GM10266 (cell line): ENCODE data around the gene FYTTD1.

Experiments used
- DNase-seq: peaks from one replicate; pipeline ENCODE4 v3.0.0; 2012; ENCODE audit errors: extremely low spot score
- TF ChIP-seq, protein P1 (sequence below): IDR thresholded peaks from 2 replicates; pipeline ENCODE4 v1.5.1; 2012; ENCODE audit warnings: mild to moderate bottlenecking, low read depth; ENCODE audit not compliant: control insufficient read depth, insufficient read depth; ENCODE audit errors: missing control alignments

FYTTD1 gene

GRCh38 chr3:197833930-197834715 lies 84.4 kb downstream of the FYTTD1 start:
- TF ChIP-seq, protein P1, sequence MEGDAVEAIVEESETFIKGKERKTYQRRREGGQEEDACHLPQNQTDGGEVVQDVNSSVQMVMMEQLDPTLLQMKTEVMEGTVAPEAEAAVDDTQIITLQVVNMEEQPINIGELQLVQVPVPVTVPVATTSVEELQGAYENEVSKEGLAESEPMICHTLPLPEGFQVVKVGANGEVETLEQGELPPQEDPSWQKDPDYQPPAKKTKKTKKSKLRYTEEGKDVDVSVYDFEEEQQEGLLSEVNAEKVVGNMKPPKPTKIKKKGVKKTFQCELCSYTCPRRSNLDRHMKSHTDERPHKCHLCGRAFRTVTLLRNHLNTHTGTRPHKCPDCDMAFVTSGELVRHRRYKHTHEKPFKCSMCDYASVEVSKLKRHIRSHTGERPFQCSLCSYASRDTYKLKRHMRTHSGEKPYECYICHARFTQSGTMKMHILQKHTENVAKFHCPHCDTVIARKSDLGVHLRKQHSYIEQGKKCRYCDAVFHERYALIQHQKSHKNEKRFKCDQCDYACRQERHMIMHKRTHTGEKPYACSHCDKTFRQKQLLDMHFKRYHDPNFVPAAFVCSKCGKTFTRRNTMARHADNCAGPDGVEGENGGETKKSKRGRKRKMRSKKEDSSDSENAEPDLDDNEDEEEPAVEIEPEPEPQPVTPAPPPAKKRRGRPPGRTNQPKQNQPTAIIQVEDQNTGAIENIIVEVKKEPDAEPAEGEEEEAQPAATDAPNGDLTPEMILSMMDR = no peak
- peak; percentile 61 for DNase-seq

GRCh38 chr3:197835509-197835908 lies 85.8 kb downstream of the FYTTD1 start:
- TF ChIP-seq, protein P1 = no peak
- DNase-seq = peak; percentile 67

- TF ChIP-seq, protein P1 = no peak
- DNase-seq = no peak
These were observed 86.6 kb downstream of the FYTTD1 start for GRCh38 chr3:197836244-197836643.
